Measurements from ENCODE around the gene RGSL1.
A peak's percentile ranks its signal among the peaks of the same experiment; 100 is the strongest.

The RGSL1 gene

DNA sequence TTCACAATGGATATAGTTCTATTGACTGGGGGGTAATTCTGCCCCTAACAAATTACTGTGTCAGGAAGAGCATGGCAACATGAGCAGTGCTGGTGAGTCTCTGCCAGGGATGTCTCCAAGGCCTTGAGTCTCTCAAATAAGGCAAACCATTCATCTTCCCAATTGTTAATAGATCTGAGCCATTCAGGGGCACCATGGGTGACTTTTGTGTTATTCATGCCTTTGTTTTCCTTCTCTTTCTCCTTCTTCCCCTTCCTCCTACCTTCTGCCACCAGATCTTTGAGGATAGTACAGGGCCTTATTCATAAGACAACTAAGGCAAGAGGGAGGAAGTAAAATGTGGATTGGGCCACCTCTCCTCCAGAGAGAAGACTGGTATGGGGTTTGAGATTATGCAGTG, at the start of gene RGSL1:
Gene RGSL1 (plus strand): TSS at position 60 of the 400 bp plus-strand sequence. CDS start 20 bp downstream, at position 80.
- DNase-seq (ENCODE audit: low read depth): no peak

DNA sequence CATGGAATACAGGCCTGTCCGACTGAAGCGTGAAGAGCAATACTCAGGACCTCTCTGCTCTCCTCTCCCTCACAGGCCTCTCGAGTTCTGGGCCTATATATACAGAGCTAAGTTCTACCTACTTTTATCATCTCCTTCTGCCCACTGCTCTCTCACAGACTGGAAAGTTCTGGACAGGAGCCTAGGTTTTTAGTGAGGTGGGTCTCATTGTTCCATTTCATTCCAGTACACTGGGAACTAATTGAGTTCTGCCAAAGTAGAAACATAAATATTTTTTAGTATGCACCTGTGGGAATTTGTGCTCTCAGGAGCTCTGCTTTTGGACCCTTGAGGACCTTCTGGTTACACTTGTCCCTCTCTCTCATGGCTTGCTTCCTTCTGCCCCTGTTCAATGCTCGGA, 49.4 kb upstream of the RGSL1 start, which contains the start of gene TEDDM1:
Gene TEDDM1 (minus strand): TSS at position 101 of the 400 bp plus-strand sequence. CDS start 182 bp downstream, outside the sequence.
- no peak for DNase-seq (ENCODE audit: low read depth)

DNA sequence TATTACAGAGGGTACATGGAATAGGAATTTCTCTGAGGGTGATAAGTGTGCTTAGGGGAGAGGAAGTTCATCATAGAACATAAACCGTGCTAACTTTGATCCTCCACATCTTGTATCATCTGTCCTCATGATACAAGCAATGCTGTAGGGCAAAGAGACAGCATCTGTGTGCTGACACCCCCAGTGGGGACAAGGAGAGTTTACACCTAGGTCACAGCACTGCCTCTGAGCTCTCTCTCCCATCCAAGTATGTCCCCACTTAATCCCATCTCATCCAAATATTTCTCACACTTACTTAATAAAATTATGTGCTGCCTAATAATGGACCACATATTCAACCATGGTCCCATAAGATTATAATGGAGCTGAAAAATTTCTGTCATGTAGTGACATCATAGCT, 45.2 kb upstream of the RGSL1 start:
- DNase-seq (ENCODE audit: low read depth): no peak

DNA sequence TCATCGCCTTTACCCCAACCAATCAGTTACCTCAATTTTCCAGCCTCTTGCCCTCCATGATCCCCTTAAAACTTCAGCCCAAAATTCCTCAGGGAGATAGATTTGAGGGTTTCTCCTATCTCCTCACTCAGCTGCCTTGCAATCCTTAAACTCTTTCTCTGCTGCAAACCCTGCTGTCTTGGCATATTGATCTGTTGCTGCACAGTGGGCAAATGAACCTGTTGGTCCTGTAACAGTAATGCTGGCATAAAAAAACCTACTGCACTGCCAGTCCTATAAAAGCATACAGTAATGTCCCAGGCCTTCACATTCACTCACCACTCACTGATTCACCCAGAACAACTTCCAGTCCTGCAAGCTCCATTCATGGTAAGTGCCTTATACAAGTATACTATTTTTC, 44.4 kb upstream of the RGSL1 start:
- DNase-seq (ENCODE audit: low read depth): no peak

DNA sequence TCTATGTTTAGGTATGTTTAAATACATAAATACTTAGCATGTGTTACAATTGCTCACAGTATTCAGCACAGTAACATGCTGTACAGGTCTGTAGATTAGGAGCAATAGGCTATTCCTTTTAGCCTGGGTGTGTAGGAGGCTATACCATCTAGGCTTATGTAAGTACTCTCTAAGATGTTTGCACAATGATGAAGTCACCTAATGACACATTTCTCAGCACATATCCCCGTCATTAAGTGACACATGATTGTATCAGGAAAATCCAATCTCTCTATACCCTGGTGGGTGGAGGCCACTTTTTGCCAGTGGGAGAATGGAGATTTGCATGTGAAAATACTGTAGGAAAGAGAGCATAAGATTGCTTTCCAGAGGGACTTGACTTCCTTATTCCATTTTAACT, 43.9 kb upstream of the RGSL1 start:
- no peak for DNase-seq (ENCODE audit: low read depth)

DNA sequence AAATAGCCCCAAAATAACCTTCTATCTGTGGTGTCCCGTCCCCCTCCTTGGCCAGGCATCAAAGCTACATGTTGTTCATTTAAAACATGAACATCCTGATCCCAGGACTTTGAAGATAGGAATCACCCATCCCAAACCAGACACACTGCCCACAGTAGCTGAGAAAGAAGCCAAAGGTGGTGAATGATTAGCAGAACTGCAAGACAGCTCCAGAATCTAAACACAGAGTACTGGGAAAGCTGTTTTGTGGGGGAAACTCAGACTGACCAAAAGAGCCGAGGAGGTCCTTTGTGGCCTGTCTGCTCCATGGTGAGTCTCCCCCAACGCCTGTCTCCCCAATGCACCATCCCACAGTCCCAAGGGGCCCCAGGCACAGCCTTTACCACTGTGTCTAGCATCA, 42.2 kb upstream of the RGSL1 start:
- DNase-seq (ENCODE audit: low read depth): no peak

DNA sequence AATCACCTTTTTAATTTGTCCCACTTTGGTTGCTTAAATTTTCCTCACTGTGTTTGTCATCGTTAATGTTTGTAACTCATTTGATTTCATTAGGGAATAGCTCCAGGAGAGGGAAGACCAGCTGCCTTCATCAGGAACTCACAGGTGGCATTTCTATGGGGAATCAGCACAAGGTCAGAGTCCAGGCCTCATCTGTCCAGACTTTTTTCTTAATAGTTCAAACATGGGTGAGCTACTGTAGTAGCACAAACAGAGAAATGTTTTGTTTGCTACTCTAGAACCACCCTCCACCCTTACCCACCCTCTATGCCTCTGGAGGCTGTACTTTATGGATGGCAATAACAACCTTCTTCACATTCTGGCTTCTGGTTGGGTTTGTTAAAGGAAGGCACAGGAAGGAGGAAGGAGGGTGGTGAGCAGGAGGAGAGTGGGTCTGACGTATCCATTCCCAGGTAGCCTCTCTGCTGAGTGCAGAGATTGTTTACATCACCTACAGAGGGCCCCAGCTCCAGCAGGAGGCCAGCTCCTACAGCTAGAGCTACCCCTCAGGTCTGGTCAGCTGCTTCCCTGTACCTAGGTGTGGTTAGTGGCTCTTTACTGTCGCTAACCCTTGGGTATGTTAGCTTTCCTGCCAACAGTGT, 41.4 kb upstream of the RGSL1 start:
- no peak for DNase-seq (ENCODE audit: low read depth)

DNA sequence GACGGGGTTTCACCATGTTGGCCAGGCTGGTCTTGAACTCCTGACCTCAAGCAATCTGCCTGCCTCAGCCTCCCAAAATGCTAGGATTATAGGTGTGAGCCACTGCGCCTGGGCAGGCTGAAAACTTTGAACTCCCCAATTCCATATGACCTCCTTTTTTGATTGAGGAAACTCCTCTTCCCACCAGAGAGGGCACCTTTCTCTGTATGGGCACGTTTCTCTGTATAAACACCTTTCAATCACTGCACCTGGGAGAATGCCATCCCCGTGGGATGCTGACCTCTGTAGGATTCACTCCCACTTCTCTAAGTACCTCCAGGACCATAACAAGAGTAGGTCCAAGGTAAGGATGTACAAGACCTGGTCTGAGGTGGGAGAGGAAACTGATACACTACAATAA, 39.8 kb upstream of the RGSL1 start:
- DNase-seq (ENCODE audit: low read depth): no peak

DNA sequence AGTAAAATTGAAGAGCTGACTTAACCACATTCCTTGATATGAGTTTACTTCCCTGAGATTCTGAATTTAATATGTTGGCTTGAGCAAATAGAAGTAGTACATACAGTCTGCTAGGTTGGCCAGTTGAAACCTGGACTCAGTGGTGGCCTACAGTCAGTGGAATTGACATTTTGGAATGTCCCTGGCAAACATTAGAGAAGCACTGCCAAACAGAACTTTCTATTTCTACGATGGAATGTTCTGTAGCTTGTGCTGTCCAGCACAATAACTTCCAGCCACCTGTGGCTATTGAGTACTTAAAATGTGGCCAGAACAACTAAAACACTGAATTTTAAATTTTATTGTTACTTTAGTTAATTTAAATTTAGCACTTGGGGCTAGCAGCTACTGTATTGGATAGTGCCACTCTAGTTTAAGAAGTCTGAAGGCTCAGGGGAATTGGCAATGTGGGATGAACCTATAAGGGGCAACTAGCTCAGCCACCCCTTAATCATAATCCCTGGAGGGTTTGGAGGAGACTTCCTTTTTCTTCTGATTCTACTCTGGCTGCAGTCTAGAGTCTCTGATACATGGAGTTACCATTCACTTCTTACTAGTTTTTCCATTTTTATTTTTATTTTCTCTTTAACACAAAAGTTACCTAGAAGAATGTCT, 39.2 kb upstream of the RGSL1 start:
- no peak for DNase-seq (ENCODE audit: low read depth)

DNA sequence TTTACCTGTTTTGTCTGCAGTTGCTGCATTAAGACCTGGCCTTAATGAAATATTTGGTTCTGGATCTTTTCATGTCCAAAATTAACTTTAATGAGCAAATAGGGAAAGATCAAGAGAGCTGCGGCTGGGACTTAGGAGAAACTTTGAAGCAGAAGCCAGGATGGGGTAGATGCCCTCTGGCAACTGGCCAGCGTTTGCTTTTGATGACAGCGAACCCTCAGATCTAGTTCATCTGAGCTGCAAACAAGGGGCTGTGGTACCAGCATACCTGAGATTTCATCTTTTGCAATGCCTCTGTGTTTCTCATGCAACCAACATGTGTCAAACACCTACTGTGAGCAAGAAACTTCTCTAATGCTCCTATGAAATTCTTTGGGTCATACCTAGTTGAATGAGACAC, 36.5 kb upstream of the RGSL1 start:
- no peak for DNase-seq (ENCODE audit: low read depth)

DNA sequence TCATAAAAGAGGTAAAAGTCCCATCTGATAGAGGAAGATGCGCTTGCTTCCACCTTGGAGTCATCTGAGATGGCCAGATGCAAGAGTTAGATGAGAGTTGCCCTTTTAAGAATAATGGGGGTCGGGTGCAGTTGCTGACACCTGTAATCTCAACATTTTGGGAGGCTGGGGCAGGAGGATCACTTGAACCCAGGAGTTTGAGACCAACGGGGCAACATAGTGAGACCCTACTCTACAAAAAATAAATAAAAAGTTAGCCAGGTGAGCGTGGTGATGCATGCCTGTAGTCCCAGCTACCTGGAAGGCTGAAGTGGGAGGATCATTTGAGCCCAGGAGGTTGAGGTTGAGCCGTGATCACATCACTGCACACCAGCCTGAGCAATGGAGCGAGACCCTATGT, 36.0 kb upstream of the RGSL1 start:
- no peak for DNase-seq (ENCODE audit: low read depth)

DNA sequence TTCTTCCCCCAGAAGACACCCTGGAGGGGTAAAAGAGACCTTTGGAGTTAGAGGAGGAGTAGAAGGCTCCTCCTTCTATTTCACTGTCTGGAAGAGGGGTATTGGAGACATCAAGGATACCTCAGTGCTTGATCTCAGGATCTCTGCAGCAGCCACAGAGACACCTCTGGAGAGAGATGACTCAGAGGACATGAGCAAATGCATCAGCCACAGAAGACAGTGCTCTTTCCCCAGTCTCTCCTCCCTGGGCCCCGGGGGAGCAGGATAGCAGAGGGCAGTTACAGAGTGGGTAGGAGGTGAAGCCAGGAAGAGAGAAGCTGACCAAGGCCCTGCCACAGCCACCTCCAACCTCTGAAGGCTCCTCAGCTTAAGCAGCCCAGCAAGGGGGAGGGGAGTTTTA, 34.2 kb upstream of the RGSL1 start:
- DNase-seq (ENCODE audit: low read depth): no peak

DNA sequence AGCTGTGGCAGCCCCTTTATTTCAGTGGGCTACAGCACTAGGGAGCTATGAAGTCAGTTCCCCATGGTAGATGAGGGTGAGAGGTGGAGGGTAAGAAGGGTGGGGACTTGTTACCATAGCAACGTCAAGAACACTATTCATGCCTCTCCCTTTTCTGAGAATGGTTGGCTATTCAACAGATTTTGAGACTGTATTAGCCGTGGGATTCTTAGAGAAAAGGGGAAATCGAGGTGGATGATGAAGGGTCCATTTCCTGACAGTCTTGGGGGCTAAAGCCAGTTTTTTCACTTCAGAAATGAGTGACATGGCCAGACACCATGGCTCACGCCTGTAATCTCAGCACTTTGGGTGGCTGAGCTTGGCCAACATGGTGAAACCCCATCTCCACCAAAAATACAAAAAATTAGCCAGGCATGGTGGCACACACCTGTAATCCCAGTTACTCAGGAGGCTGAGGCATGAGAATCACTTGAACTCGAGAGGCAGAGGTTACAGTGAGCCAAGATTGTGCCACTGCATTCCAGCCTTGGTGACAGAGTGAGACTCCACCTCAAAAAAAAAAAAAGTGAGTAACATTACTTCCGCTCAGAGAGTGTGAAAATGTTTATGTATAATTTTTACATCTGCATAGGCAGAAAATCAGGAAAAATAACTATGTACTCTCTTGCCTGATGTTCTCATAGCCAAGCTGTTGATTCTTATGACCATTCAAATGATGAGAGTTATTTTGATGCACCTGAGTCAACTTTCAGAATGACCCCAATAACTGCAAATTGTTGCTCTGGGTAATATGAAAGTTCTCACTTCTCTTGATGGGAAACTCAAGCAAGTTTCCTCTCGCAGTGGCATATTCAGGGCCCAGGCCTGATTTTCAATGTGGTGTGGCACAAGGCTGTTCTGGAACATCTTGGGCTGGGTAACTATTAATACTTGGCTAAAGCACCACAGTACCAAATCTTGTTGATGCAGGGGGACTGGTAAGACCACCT, 23.2 kb upstream of the RGSL1 start:
- DNase-seq (ENCODE audit: low read depth): no peak

DNA sequence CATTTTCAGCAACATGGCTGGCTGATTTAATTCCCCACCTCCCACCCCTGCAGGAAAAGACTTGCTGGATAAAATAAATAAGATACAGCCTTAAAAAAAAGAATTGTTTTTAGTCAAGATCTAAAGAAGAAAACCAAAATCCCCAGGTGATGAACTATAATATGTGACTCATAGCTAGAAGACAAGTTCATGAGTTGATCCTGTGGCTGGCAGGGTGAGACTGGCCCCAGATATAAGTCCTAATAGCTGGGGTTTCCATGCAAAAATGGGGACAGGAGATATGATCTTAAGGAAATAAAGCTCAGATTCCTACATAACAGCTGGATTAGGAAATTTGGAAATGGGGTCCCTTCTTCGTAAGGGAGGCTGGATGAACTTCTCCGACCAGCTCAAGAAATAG, 21.9 kb upstream of the RGSL1 start:
- DNase-seq (ENCODE audit: low read depth): no peak

DNA sequence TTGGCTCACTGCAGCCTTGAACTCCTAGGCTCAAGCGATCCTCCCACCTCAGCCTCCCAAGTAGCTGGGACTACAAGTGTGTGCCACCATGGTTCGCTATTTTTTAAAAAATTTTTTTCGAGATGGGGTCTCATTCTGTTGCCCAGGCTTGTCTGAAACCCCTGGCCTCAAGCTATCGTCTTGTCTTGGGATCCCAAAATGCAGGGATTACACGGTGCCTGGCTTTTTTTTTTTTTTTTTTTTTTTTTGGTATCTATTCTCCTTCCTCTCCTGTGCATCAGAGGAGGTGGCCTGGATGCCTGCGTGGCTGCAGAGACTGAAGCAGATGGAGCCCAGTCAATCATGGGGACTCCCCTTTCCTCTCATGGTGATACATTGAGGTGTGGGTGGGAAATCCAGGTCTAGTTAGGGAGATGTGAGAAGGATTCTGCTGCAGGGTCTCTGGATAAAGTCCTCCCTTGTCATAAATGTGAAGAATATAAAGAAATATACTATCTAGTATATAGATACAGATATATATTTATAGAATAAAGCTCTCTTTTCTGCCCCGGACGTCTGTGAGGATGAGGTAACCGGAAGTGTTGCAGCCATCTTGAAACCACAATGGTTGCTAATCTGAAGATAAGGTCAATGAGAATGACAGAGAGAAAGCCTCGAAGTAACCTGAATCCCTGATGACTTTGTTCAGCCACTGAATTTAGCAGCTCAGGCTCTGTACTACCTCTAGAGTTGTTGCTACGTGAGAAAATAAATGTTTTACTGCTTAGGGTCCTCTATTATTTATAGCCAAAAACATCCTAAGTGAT, 19.5 kb upstream of the RGSL1 start:
- DNase-seq (ENCODE audit: low read depth): peak; percentile 18

DNA sequence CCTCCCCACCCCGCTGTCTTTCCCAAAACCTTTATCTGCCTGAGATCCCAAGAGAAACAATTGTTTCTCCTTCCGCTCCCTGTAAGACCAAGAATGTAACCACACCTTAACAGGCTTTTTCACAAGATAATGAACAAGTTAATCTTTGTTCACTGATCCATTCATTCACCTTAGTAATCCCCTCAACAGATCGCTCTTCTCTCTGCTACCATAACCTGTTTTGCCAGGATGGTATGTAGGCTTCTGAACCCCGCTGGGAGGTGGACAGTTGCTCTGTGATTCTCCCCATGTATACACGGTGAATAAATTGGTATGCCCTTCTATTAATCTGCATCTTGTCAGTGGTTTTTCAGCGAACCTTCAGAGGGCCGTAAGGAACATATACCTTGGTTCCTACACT, 18.7 kb upstream of the RGSL1 start:
- DNase-seq (ENCODE audit: low read depth): no peak

DNA sequence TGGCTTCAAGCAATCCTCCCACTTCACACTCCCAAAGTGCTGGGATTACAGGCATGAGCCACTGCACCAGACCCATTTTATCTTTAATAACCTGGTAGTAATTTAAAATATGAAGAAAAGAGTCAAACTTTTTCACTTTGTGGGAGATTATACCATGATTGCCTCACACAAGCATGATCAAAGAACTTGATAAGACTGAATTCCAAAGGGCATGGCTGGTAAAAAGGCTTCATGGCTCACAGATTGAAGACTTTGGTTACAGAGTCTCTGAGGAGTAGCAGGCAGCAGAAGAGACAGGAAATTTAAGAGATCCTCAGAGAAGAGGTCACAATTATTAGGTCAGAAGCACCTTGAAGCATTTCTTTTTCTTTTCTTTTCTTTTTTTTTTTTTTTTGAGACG, 16.4 kb upstream of the RGSL1 start:
- no peak for DNase-seq (ENCODE audit: low read depth)

DNA sequence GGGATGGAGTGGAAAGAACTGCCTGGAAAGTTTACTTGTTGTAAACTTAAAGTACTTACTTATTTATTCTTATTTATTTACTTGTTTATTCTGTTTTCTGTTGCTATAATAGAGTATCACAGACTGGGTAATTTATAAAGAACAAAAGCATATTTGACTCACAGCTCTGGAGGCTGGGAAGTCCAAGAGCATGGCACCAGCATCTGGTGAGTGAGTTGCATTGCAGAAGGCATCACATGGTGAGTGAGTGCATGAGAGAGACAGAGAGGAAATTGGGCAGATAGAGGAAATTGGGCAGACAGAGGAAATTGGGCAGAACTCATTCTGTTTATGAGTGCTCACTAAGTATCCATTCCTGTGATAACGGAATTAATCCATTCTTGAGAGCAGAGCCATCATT, 11.6 kb upstream of the RGSL1 start:
- no peak for DNase-seq (ENCODE audit: low read depth)

DNA sequence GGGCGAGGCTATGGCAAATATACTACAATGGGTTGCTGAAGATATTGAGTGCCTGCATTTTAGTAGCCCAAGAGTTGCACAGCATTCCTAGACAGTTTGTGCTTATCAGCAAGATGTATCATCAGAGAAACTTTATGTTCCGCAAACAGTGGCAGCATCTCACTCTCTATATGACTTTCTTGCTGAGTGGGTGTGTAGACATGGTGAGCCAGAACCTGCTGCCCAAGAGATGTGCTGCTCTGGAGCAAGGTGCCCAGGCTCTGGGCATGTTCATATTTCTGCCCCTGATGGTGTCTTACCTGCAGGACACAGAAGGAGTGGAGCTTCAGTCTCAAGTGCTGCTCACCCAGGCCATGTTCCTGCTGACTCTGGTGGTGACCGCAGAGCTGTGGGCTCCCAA, 8.2 kb upstream of the RGSL1 start:
- DNase-seq (ENCODE audit: low read depth): no peak

DNA sequence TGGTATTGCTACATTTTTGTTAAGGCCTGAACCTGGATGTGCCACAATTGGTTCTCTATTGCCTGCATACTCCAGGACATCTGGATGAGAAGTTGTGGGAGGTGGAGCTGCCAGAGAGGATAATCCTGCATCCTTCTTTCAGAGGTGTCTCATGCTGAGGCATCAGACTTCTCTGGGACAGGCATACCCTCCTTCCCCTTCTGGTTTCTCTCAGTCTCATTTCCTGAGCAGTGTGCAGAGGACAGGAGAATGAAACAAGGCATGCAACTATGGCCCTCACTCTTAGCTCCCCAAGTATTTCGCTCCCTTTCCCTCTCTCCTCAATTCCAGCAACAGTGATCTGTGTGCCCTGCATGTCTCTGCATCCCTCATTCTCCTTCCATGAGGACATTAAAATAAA, 7.6 kb upstream of the RGSL1 start:
- DNase-seq (ENCODE audit: low read depth): no peak

DNA sequence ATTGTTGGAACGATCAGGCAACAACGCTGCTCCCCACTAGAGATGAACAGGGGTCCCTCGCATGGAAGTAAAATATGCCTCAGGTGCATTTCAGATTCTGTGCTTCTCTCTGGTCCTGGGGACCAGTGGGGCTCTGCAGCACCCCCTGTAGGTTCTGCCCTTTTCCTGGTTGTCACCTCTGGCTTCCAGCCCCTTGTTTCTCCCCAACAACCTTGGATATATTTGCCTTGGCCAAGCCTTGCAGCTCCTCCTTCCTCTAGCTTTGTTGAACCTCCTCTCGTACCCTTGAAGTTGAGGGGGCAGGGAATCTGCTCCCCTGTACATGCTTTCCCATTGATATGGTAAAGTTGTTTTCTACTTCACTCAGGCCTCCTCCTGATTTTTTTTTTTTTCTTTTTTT, 5.4 kb upstream of the RGSL1 start:
- no peak for DNase-seq (ENCODE audit: low read depth)

Measured in activated gamma-delta T cell treated with anti-CD3 and anti-CD28 coated beads, Interleukin-2, amount 50 U/mL, for 16 hours (primary cell).